ENCODE measurements around the gene COL5A1.

The COL5A1 gene

GRCh38 chr9:134625361-134626068, 16.1 kb upstream of the COL5A1 start:
- DNase-seq (ENCODE audit: low read depth in 2 of 2) = no peak

- DNase-seq (ENCODE audit: low read depth in 2 of 2) = no peak
Observed at GRCh38 chr9:134626069-134626423, 15.6 kb upstream of the COL5A1 start.

GRCh38 chr9:134626571-134627416, 14.8 kb upstream of the COL5A1 start:
- DNase-seq (ENCODE audit: low read depth in 2 of 2) = no peak

GRCh38 chr9:134627417-134628353, 13.9 kb upstream of the COL5A1 start:
- no peak for DNase-seq (ENCODE audit: low read depth in 2 of 2)

- no peak for DNase-seq (ENCODE audit: low read depth in 2 of 2)
Observed at GRCh38 chr9:134628354-134628736, 13.3 kb upstream of the COL5A1 start.

- no peak for DNase-seq (ENCODE audit: low read depth in 2 of 2)
Observed at GRCh38 chr9:134629061-134629585, 12.5 kb upstream of the COL5A1 start.

GRCh38 chr9:134629586-134630392, 11.8 kb upstream of the COL5A1 start:
- no peak for DNase-seq (ENCODE audit: low read depth in 2 of 2)

- DNase-seq (ENCODE audit: low read depth in 2 of 2) = no peak
Observed at GRCh38 chr9:134630393-134630790, 11.2 kb upstream of the COL5A1 start.

GRCh38 chr9:134630861-134631260, 10.7 kb upstream of the COL5A1 start:
- DNase-seq (ENCODE audit: low read depth in 2 of 2) = no peak

GRCh38 chr9:134631881-134632280, 9.7 kb upstream of the COL5A1 start:
- no peak for DNase-seq (ENCODE audit: low read depth in 2 of 2)

GRCh38 chr9:134632329-134632728, 9.3 kb upstream of the COL5A1 start:
- DNase-seq (ENCODE audit: low read depth in 2 of 2) = no peak

GRCh38 chr9:134633362-134634142, 8.1 kb upstream of the COL5A1 start:
- DNase-seq (ENCODE audit: low read depth in 2 of 2) = no peak

- DNase-seq (ENCODE audit: low read depth in 2 of 2) = no peak
Observed at GRCh38 chr9:134634176-134634575, 7.4 kb upstream of the COL5A1 start.

GRCh38 chr9:134634667-134635230, 6.9 kb upstream of the COL5A1 start:
- no peak for DNase-seq (ENCODE audit: low read depth in 2 of 2)

- no peak for DNase-seq (ENCODE audit: low read depth in 2 of 2)
Observed at GRCh38 chr9:134635351-134636148, 6.1 kb upstream of the COL5A1 start.

GRCh38 chr9:134636149-134636507, 5.5 kb upstream of the COL5A1 start:
- no peak for DNase-seq (ENCODE audit: low read depth in 2 of 2)

- DNase-seq (ENCODE audit: low read depth in 2 of 2) = no peak
Observed at GRCh38 chr9:134637241-134637640, 4.4 kb upstream of the COL5A1 start.

GRCh38 chr9:134637696-134638501, 3.7 kb upstream of the COL5A1 start:
- DNase-seq (ENCODE audit: low read depth in 2 of 2) = no peak

Measured in fibroblast of skin of left biceps (primary cell).